Gastrocnemius medialis (tissue), 4 donors: ENCODE data around the gene PARD3B. TPM values are rescaled to one million over a fixed set of nuclear protein-coding genes. Genes with fewer than 3 reads are reported as not detected.

Experiments used
- ATAC-seq, 2 donors: fragments of 150-250 bp; one replicate each; pipeline ENCODE4 v1.9.1; 2016
- DNase-seq, 2 donors: peaks; one replicate each; pipeline ENCODE4 v3.0.0-alpha.2; 2019
- H3K27ac ChIP-seq, 4 donors: fragments of 200-600 bp; sonication (generic); 1 replicate in 1 of 4; 2 replicates in 3 of 4; pipeline ENCODE4 v1.5.1; 2016 to 2018; ENCODE audit warnings: mild to moderate bottlenecking in 2 of 4, moderate library complexity in 1 of 4
- H3K27me3 ChIP-seq, 3 donors: fragments of 200-600 bp; sonication (generic) in 2 of 3; 1 replicate in 1 of 3; 2 replicates in 2 of 3; pipeline versions ENCODE4 v1.5.1 to v1.6.0; 2016 to 2019; ENCODE audit warnings: mild to moderate bottlenecking in 1 of 3, moderate library complexity in 1 of 3
- H3K36me3 ChIP-seq, 2 donors: fragments of 200-600 bp; sonication (generic) in 1 of 2; one replicate each; pipeline ENCODE4 v1.5.1; 2017 to 2018
- H3K4me1 ChIP-seq, 2 donors: fragments of 200-600 bp; sonication (generic) in 1 of 2; one replicate each; pipeline ENCODE4 v1.5.1; 2016 to 2017; ENCODE audit warnings: mild to moderate bottlenecking in 2 of 2
- H3K4me3 ChIP-seq, 4 donors: fragments of 200-600 bp; sonication (generic) in 3 of 4; 1 replicate in 1 of 4; 2 replicates in 3 of 4; pipeline ENCODE4 v1.5.1; 2016 to 2019; ENCODE audit warnings: mild to moderate bottlenecking in 2 of 4
- H3K9me3 ChIP-seq, 3 donors: fragments of 200-600 bp; sonication (generic) in 2 of 3; 1 replicate in 1 of 3; 2 replicates in 2 of 3; pipeline ENCODE4 v1.5.1; 2016 to 2019
- CTCF ChIP-seq, 5 experiments: fragments of 450-650 bp in 3 of 5; fragments of 200-600 bp in 2 of 5; sonication (generic) in 2 of 5; IDR thresholded peaks in 4 of 5; conservative IDR thresholded peaks in 1 of 5; 1 replicate in 4 of 5; 2 replicates in 1 of 5; pipeline ENCODE4 v1.5.1; 2016 to 2019; ENCODE audit warnings: antibody characterized with exemption in 5 of 5, mild to moderate bottlenecking in 3 of 5, moderate library complexity in 3 of 5
- POLR2A ChIP-seq, 2 donors: fragments of 450-650 bp; IDR thresholded peaks; one replicate each; pipeline ENCODE4 v1.6.1; 2017; ENCODE audit warnings: antibody characterized with exemption in 2 of 2, mild to moderate bottlenecking in 2 of 2, moderate library complexity in 2 of 2
- in situ Hi-C, 4 donors: fragments of 200-750 bp; cut with MboI; loops; one replicate each; pipeline versions ENCODE4 v1.15.0 to v1.8.0; 2017; ENCODE audit warnings: low sequenced_read_pairs in 4 of 4
- intact Hi-C: fragments of 100-400 bp; cut with DNase I; formaldehyde crosslinking; loops from one replicate; pipeline ENCODE4 v1.15.1; 2023; ENCODE audit warnings: low total_unique reads
- total RNA-seq, 4 donors: library from RNA; depleted of rRNA; stranded (reverse); fragments of >200 nt; gene quantifications; one replicate each; pipeline versions ENCODE4 v1.1.0 to v1.2.3, GENCODE V29; 2016

Gene PARD3B
- total RNA-seq, 4 donors from 2014 or later, result 2.2 to 15.5 (median 4.6) TPM

GRCh38 chr2:205564346-205565141 is 1019.3 kb downstream of the PARD3B start:
- in situ Hi-C loops, result no loop called here
- TF ChIP-seq POLR2A (IDR thresholded peaks at IDR 0.05) (no peak), CTCF (IDR thresholded peaks at IDR 0.05 in 4 of 5, conservative IDR thresholded peaks at IDR 0.05 in 1 of 5) (no peak)
- DNase-seq, result no peak
- H3K27ac ChIP-seq, result no peak overlapping the region
- H3K9me3 ChIP-seq, result no peaks in the 10 kb centered on the region
- no peaks in the 10 kb centered on the region for H3K4me1 ChIP-seq
- no peak for ATAC-seq
- no peaks in the 10 kb centered on the region for H3K27me3 ChIP-seq
- no peak overlapping the region for H3K4me3 ChIP-seq
- H3K36me3 ChIP-seq, result no peaks in the 10 kb centered on the region
- intact Hi-C loops, result no loop called here

DNA sequence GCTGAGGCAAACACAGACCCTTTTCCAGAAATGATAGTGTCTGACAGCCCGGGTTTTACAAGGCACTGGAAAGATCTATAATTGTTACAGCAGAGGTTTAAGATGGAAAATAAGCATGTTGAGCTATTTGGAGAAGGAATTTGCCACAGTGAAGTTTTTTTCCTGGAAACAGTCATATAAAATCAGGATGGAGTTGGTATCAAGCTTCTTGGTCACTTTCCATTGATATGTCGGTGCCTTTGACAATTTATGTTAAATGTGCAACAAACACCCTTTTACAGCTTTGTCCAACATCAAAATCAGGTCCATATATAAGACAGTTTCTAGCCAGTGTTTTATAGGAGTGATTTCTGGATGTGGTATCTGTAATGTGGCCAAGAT is 1019.9 kb downstream of the PARD3B start:
- H3K36me3 ChIP-seq, result no peaks in the 10 kb centered on the region
- no peak overlapping the region for H3K27ac ChIP-seq
- no peaks in the 10 kb centered on the region for H3K4me1 ChIP-seq
- in situ Hi-C loops, result no loop called here
- H3K27me3 ChIP-seq, result no peaks in the 10 kb centered on the region
- H3K4me3 ChIP-seq, result no peak overlapping the region
- DNase-seq (no peak), ATAC-seq (no peak)
- H3K9me3 ChIP-seq, result no peaks in the 10 kb centered on the region
- intact Hi-C loops, result no loop called here
- TF ChIP-seq POLR2A (IDR thresholded peaks at IDR 0.05), result no peak
- TF ChIP-seq CTCF (IDR thresholded peaks at IDR 0.05 in 4 of 5, conservative IDR thresholded peaks at IDR 0.05 in 1 of 5), result no peak

DNA sequence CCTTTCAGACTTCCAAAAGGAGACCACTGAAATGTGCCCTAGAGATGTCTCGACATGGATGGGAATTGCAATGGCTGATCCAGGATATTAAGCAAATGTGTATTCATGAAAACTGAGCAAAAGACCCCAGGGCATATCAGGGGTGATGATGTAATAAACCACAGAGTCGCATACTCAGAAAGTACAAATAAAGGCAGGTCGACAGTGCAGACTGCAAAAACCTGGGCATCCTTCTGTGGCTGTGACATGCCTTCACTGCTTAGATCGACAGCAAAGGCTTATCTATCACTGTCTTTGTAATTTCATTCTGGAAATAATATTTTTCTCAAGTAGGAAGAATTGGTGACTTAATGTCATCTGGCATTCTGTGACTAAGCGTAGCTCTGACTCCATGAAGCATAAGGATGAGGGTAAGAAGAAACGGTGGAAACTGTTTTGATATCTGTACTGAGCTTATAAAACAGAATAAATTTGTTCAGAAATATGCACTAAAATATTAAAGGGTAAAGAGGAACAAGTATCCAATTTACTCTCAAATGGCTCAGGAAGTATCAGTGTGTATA is 1021.4 kb downstream of the PARD3B start:
- Histone ChIP-seq H3K27me3 (no peaks in the 10 kb centered on the region), H3K27ac (no peak overlapping the region), H3K9me3 (no peaks in the 10 kb centered on the region), H3K4me3 (no peak overlapping the region), H3K4me1 (no peaks in the 10 kb centered on the region), H3K36me3 (no peaks in the 10 kb centered on the region)
- no peak for ATAC-seq
- in situ Hi-C loops (no loop called here), intact Hi-C loops (no loop called here)
- TF ChIP-seq POLR2A (IDR thresholded peaks at IDR 0.05), result no peak
- no peak for TF ChIP-seq CTCF (IDR thresholded peaks at IDR 0.05 in 4 of 5, conservative IDR thresholded peaks at IDR 0.05 in 1 of 5)
- DNase-seq, result no peak

DNA sequence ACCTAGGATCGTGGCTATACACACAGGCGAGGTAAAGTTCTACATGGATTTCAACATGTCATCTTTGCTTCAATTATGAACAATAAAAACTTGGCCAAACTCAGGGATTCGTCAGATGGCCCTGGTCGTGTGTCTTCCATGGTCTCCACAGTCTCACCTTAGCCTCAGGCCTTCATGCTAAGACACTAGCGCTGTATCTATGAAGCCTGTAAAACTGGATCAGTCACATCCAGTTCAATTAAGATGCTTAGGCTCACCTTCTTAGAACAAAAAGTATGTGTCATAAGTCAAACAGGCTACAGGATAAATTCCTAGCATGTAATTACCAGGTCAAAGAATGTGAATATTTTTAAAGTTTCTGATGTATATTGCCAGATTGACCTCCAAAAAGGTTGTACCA is 1023.3 kb downstream of the PARD3B start:
- Histone ChIP-seq H3K27ac (no peak overlapping the region), H3K27me3 (no peaks in the 10 kb centered on the region), H3K9me3 (no peaks in the 10 kb centered on the region), H3K4me3 (no peak overlapping the region), H3K4me1 (no peaks in the 10 kb centered on the region), H3K36me3 (no peaks in the 10 kb centered on the region)
- DNase-seq (no peak), ATAC-seq (no peak)
- intact Hi-C loops, result no loop called here
- in situ Hi-C loops, result no loop called here
- TF ChIP-seq POLR2A (IDR thresholded peaks at IDR 0.05) (no peak), CTCF (IDR thresholded peaks at IDR 0.05 in 4 of 5, conservative IDR thresholded peaks at IDR 0.05 in 1 of 5) (no peak)
